BJ (cell line): ENCODE results near the gene PLCH2. TPM values are rescaled to one million over a fixed set of nuclear protein-coding genes. Genes with fewer than 3 reads are reported as not detected.

Experiments
- CTCF ChIA-PET: fragments of 350-600 bp; formaldehyde crosslinking; extraction: SDS; loops from one replicate; lab custom pipeline; 2021; ENCODE audit warnings: antibody characterized with exemption, inconsistent platforms; lab: Yijun Ruan, JAX
- POLR2A ChIA-PET: fragments of 300-600 bp; sonication (Branson Sonifier 250); formaldehyde crosslinking; extraction: SDS; loops from one replicate; lab custom pipeline; 2021; ENCODE audit warnings: antibody characterized with exemption; lab: Charles Lee
- DNase-seq: peaks from one replicate; pipeline ENCODE4 v3.0.0-alpha.2; 2011; ENCODE audit warnings: low read depth
- H3K27me3 ChIP-seq: 2 replicates; pipeline ENCODE4 v1.6.0; 2011; ENCODE audit warnings: low read length; ENCODE audit not compliant: control insufficient read depth, insufficient read depth
- H3K36me3 ChIP-seq: 2 replicates; pipeline ENCODE4 v1.5.1; 2011; ENCODE audit warnings: low read length; ENCODE audit not compliant: control insufficient read depth, insufficient read depth
- H3K4me3 ChIP-seq: 2 replicates; pipeline ENCODE4 v1.5.1; 2011; ENCODE audit warnings: low read depth, mild to moderate bottlenecking, control low read depth, low read length
- polyA plus RNA-seq: library from polyadenylated mRNA; depleted of rRNA; stranded (reverse); fragments of >200 nt; gene quantifications from 2 replicates; pipeline ENCODE4 v1.2.3, GENCODE V29; 2011
- TF ChIP-seq, protein P1 (sequence below): IDR thresholded peaks from 2 replicates; pipeline ENCODE4 v1.5.1; 2011; ENCODE audit warnings: low read depth, mild to moderate bottlenecking, control low read depth, inconsistent platforms, low read length, moderate library complexity; ENCODE audit not compliant: insufficient read depth

Gene PLCH2
- polyA plus RNA-seq, 1 experiment = 0.06 TPM

DNA sequence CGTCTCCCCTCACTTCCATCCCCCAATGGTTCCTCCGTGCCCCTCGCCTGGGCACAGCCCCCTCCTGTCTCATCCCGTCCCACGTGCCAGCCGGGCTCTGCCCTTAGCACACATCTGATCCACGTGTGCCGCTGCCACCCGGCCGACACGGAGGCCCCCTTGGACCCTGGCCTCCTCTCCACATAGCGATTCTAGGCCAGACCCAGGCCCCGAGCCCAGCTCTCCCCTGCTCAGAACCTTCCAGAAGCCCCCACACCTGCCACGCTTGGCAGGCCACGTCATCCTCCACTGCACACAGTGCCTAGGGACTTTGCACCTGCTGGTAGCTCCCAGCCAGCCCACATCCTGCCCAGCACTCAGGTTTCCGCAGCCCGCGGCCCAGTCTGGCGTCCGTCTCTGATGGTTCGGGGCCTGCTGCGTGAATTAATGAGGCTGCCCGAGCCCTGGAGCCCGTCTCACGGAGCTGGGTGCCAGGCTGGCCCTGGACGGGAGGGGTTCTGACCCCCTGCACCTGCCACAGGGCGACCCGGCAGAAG lies 20.1 kb downstream of the PLCH2 start:
- H3K36me3 ChIP-seq = no peaks in the 10 kb centered on the region
- TF ChIP-seq, protein P1, sequence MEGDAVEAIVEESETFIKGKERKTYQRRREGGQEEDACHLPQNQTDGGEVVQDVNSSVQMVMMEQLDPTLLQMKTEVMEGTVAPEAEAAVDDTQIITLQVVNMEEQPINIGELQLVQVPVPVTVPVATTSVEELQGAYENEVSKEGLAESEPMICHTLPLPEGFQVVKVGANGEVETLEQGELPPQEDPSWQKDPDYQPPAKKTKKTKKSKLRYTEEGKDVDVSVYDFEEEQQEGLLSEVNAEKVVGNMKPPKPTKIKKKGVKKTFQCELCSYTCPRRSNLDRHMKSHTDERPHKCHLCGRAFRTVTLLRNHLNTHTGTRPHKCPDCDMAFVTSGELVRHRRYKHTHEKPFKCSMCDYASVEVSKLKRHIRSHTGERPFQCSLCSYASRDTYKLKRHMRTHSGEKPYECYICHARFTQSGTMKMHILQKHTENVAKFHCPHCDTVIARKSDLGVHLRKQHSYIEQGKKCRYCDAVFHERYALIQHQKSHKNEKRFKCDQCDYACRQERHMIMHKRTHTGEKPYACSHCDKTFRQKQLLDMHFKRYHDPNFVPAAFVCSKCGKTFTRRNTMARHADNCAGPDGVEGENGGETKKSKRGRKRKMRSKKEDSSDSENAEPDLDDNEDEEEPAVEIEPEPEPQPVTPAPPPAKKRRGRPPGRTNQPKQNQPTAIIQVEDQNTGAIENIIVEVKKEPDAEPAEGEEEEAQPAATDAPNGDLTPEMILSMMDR = no peak
- H3K4me3 ChIP-seq = no peak overlapping the region
- ChIA-PET POLR2A (no interaction called here), CTCF (interaction anchor here (0.7 kb wide), 1 partner anchor 30 kb away, joined by 3 read pairs; the partner anchor contains the start of gene PANK4)
- H3K27me3 ChIP-seq = peaks cover 14% of the 10 kb centered on the region
- DNase-seq = no peak

DNA sequence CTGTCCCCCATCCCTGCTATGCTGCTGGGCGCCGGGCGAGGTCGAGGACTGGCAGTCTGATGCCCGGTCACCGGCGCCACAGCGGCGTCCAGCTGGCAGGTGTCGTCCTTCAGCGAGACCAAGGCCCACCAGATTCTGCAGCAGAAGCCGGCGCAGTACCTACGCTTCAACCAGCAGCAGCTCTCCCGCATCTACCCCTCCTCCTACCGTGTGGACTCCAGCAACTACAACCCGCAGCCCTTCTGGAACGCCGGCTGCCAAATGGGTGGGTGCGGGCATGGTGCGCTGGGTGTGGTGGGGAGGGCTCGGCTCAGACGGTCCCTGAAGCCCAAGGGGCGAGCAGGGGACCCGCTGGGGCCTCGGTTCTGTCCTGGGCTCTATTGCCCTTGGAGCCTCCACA lies 20.7 kb downstream of the PLCH2 start:
- ChIA-PET CTCF (interaction anchor here (0.7 kb wide), 1 partner anchor 30 kb away, joined by 3 read pairs; the partner anchor contains the start of gene PANK4), POLR2A (no interaction called here)
- Histone ChIP-seq H3K4me3 (no peak overlapping the region), H3K27me3 (peaks cover 12% of the 10 kb centered on the region), H3K36me3 (no peaks in the 10 kb centered on the region)
- no peak for DNase-seq
- TF ChIP-seq, protein P1 = no peak

DNA sequence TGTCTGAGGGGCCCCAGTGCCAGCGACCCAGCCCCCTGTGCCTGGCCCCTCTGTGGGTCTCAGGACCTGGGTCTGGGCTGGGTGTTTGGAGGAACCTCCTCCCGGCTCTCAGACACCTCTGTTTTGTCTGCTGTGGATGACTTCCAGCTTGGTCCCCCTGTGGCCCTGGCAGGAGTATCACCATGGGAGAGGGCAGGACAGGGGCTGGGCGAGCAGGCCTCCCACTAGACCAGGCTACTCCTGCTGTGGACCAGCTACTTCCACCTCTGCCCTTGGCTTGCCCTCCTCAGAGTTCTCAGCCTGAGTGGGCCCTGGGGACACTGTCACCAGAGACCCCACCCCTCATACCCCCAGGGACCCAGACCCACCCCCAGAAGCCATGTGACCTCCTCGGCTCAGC lies 21.8 kb downstream of the PLCH2 start:
- H3K4me3 ChIP-seq = no peak overlapping the region
- CTCF ChIA-PET = interaction anchor here (0.9 kb wide), 1 partner anchor 49 kb away, joined by 3 read pairs; no protein-coding TSS in a partner anchor
- H3K36me3 ChIP-seq = no peaks in the 10 kb centered on the region
- TF ChIP-seq, protein P1 = no peak
- POLR2A ChIA-PET = no interaction called here
- no peak for DNase-seq
- peaks cover 5% of the 10 kb centered on the region for H3K27me3 ChIP-seq

DNA sequence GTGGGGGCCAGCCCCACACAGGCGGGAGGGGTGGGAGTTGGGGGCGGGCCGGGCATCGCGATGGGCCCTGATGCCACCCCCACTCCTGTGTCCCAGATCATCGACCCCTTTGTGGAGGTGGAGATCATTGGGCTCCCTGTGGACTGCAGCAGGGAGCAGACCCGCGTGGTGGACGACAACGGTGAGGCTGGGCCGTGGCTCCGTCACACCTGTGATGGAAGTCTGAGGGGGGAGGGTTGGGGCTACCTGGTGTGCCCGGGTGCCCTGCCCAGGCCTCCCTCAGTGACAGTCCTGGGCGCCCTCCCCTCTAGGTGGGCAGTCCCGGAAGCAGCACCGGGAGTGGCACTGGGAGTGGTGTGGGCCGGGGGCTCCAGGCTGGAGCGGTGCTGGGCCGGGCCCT lies 22.6 kb downstream of the PLCH2 start:
- DNase-seq = no peak
- H3K4me3 ChIP-seq = no peak overlapping the region
- ChIA-PET POLR2A (no interaction called here), CTCF (no interaction called here)
- TF ChIP-seq, protein P1 = no peak
- no peaks in the 10 kb centered on the region for H3K36me3 ChIP-seq
- peaks cover 4% of the 10 kb centered on the region for H3K27me3 ChIP-seq

DNA sequence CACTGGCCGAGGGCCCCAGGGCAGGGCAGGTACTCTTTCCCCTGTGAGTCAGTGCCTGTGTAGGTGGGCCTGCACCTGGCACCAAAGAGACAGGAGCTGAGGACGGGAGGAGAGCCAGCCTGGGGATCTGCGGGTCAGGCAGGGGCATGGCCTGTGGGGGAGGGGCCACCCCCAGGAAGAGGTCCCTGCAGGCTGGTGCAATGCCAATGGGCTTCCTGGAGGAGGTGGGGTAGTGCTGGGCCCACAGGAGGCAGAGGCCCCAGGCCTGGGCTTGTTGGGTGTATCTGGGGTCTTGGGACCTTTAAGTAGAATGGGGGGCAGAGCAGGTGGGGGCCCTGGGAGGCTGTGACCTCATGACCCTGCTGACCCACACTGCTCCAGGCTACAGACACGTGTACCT lies 23.2 kb downstream of the PLCH2 start:
- ChIA-PET CTCF (no interaction called here), POLR2A (no interaction called here)
- no peak overlapping the region for H3K4me3 ChIP-seq
- no peaks in the 10 kb centered on the region for H3K36me3 ChIP-seq
- peaks cover 5% of the 10 kb centered on the region for H3K27me3 ChIP-seq
- TF ChIP-seq, protein P1 = no peak
- DNase-seq = no peak
